Calu3 (cell line): ENCODE measurements around the gene EGFR. TPM values are rescaled to one million over a fixed set of nuclear protein-coding genes. Genes with fewer than 3 reads are reported as not detected.

Source experiments
- Bru-seq: library from RNA; stranded (reverse); fragments of 400-500 nt; gene quantifications from one replicate; lab custom pipeline; 2021; lab: Mats Ljungman, UMichigan
- BruChase-seq, 2 experiments: library from RNA; stranded (reverse); fragments of 400-500 nt; gene quantifications; one replicate each; lab custom pipeline; 2021; lab: Mats Ljungman, UMichigan
- BruUV-seq: library from RNA; stranded (reverse); fragments of 400-500 nt; replicated peaks from 2 replicates; lab custom pipeline; 2021; lab: Mats Ljungman, UMichigan
- CTCF ChIA-PET: fragments of 300-600 bp; sonication (Branson Sonifier 250); formaldehyde crosslinking; loops from one replicate; lab custom pipeline; 2022; ENCODE audit warnings: antibody characterized with exemption; lab: Charles Lee
- DNase-seq: peaks from one replicate; pipeline ENCODE4 v3.0.0; 2022
- H3K27ac Mint-ChIP-seq: one replicate; pipeline ENCODE4 v1.8.0; 2022; ENCODE audit warnings: mixed read lengths; ENCODE audit not compliant: unreplicated experiment
- H3K27me3 Mint-ChIP-seq: one replicate; pipeline ENCODE4 v1.8.0; 2022; ENCODE audit warnings: mixed read lengths; ENCODE audit not compliant: unreplicated experiment
- H3K36me3 Mint-ChIP-seq: one replicate; pipeline ENCODE4 v1.8.0; 2022; ENCODE audit warnings: mild to moderate bottlenecking, moderate library complexity, mixed read lengths; ENCODE audit not compliant: insufficient read depth, unreplicated experiment
- H3K4me1 Mint-ChIP-seq: one replicate; pipeline ENCODE4 v1.8.0; 2022; ENCODE audit warnings: mild to moderate bottlenecking, low read depth, mixed read lengths; ENCODE audit not compliant: unreplicated experiment
- H3K4me3 Mint-ChIP-seq: one replicate; pipeline ENCODE4 v1.8.0; 2022; ENCODE audit warnings: mild to moderate bottlenecking, low read depth, moderate library complexity, mixed read lengths; ENCODE audit not compliant: unreplicated experiment
- H3K9me3 Mint-ChIP-seq: one replicate; pipeline ENCODE4 v1.8.0; 2022; ENCODE audit warnings: low read depth, mixed read lengths; ENCODE audit not compliant: unreplicated experiment
- intact Hi-C: fragments of 100-400 bp; cut with micrococcal nuclease; formaldehyde crosslinking; loops from one replicate; pipeline ENCODE4 v1.10.0; 2022; ENCODE audit not compliant: unreplicated experiment
- long read RNA-seq: library from polyadenylated mRNA; stranded (forward); transcript quantifications from one replicate; pipeline ENCODE4 v2.0.0, GENCODE V29; 2022
- total RNA-seq: library from RNA; stranded (reverse); gene quantifications from 2 replicates; pipeline ENCODE4 v1.2.3, GENCODE V29; 2022
- TF ChIP-seq, protein P1 (sequence below): fragments of 200-600 bp; IDR thresholded peaks from one replicate; pipeline ENCODE4 v1.8.0; 2022; ENCODE audit warnings: antibody characterized with exemption; ENCODE audit not compliant: unreplicated experiment

EGFR gene
- 85.3 and 87.4 TPM in 2 replicates for total RNA-seq
- Bru-seq, nascent RNA = percentile 91 among the genes with signal in this experiment
- BruChase-seq, experiment 1, labeled RNA remaining after a 6-hour chase = percentile 86 among the genes with signal in this experiment
- BruChase-seq, experiment 2, labeled RNA remaining after a 2-hour chase = percentile 82 among the genes with signal in this experiment
- long read RNA-seq, full-length matches to known transcripts = 5 of 43 reads
- long read RNA-seq, partial matches to known transcripts = 3 of 43 reads
- long read RNA-seq, other reads (novel, unspliced or antisense) = 35 of 43 reads

DNA sequence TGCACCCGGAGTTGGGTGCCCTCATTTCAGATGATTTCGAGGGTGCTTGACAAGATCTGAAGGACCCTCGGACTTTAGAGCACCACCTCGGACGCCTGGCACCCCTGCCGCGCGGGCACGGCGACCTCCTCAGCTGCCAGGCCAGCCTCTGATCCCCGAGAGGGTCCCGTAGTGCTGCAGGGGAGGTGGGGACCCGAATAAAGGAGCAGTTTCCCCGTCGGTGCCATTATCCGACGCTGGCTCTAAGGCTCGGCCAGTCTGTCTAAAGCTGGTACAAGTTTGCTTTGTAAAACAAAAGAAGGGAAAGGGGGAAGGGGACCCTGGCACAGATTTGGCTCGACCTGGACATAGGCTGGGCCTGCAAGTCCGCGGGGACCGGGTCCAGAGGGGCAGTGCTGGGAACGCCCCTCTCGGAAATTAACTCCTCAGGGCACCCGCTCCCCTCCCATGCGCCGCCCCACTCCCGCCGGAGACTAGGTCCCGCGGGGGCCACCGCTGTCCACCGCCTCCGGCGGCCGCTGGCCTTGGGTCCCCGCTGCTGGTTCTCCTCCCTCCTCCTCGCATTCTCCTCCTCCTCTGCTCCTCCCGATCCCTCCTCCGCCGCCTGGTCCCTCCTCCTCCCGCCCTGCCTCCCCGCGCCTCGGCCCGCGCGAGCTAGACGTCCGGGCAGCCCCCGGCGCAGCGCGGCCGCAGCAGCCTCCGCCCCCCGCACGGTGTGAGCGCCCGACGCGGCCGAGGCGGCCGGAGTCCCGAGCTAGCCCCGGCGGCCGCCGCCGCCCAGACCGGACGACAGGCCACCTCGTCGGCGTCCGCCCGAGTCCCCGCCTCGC lies at the start of gene EGFR:
TSS of gene EGFR (plus strand) at position 657 of the 830 bp plus-strand sequence. CDS start 261 bp downstream, outside the sequence.
- no TSS peak for BruUV-seq
- CTCF ChIA-PET = interaction anchor here (0.5 to 2.7 kb wide), 3 partner anchors 12 to 141 kb away, joined by 4 to 13 read pairs (median 4); no protein-coding TSS in a partner anchor
- Mint-ChIP-seq H3K27ac (peak within 1 kb of the TSS; percentile 84), H3K27me3 (no peaks in the 10 kb centered on the region), H3K9me3 (no peaks in the 10 kb centered on the region), H3K4me3 (peak within 1 kb of the TSS; percentile 84), H3K36me3 (peaks cover 53% of the 10 kb centered on the region), H3K4me1 (peaks cover 37% of the 10 kb centered on the region)
- intact Hi-C loops = loop anchor here (2.0 kb wide), 1 partner anchor 244 kb away; no protein-coding TSS in a partner anchor
- TF ChIP-seq, protein P1, sequence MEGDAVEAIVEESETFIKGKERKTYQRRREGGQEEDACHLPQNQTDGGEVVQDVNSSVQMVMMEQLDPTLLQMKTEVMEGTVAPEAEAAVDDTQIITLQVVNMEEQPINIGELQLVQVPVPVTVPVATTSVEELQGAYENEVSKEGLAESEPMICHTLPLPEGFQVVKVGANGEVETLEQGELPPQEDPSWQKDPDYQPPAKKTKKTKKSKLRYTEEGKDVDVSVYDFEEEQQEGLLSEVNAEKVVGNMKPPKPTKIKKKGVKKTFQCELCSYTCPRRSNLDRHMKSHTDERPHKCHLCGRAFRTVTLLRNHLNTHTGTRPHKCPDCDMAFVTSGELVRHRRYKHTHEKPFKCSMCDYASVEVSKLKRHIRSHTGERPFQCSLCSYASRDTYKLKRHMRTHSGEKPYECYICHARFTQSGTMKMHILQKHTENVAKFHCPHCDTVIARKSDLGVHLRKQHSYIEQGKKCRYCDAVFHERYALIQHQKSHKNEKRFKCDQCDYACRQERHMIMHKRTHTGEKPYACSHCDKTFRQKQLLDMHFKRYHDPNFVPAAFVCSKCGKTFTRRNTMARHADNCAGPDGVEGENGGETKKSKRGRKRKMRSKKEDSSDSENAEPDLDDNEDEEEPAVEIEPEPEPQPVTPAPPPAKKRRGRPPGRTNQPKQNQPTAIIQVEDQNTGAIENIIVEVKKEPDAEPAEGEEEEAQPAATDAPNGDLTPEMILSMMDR = no peak
- DNase-seq = peak; percentile 90

DNA sequence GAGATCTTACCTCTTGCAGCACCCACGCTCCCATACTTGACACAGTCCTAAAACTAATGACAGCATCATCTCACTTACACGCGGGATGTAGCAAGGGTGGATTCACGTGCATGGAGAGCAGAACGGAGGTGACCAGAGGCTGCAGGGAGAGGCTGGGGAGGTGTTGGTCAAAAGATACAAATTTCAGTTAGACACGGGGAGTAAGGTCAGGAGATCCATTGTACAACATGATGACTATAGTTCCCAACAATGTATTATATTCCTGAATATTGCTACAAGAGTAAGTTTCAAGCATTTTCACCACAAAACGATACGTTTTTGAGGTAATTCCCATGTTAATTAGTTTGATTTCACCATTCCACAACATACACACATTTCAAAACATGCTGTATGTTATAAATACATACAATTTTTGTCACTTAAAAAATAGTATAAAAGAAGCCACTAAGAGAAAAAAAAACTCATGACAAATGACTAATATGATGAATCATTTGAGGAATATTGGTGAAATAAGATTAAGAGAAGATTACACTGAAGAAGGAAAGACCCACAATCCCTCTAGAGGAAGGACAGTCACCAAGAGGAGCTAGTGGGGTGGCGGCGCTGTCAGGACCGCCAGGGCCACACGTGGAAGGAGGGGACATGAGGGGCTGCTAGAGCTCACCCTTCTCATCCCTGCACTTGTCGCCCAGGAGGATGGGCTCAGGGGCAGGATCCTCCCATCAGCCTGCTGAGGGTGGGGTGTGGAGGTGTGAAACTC lies 49.4 kb upstream of the EGFR start:
- H3K36me3 Mint-ChIP-seq = peaks cover 5% of the 10 kb centered on the region
- H3K4me1 Mint-ChIP-seq = peaks cover 42% of the 10 kb centered on the region
- TF ChIP-seq, protein P1 = no peak
- no peaks in the 10 kb centered on the region for H3K27me3 Mint-ChIP-seq
- no TSS peak for BruUV-seq
- intact Hi-C loops = no loop called here
- H3K9me3 Mint-ChIP-seq = peaks cover 4% of the 10 kb centered on the region
- CTCF ChIA-PET = no interaction called here
- H3K27ac Mint-ChIP-seq = no peak overlapping the region
- no peak overlapping the region for H3K4me3 Mint-ChIP-seq
- DNase-seq = no peak

DNA sequence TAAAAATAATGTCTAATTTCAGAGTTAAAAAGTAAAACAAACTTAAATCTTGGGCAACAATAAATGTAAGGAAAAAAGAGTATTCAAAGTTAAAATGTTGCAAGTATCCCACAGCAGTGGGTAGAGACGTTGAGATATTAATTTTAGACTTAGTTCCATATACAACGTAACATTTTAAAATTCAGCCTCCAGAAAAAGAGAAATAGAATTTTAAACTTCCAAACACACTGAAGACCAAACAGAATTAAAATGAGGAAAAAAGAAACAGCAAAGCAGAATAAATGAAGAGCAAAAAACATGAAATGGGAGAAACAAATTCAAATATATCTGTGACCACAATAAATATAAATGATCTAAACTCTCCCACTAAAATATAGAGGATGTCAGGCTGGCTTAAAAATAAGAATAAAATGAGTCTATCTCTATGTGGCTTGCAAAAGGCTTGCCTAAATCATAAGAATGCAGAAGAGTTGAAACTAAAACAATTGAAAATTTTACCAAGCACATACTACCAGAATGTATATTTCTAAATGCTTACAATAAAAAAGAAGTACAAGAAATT lies 46.0 kb upstream of the EGFR start:
- CTCF ChIA-PET = no interaction called here

More for the DNA sequence above, 46.0 kb upstream of the EGFR start:
- H3K4me3 Mint-ChIP-seq = no peak overlapping the region
- no peak for DNase-seq
- intact Hi-C loops = no loop called here
- peaks cover 30% of the 10 kb centered on the region for H3K4me1 Mint-ChIP-seq
- TF ChIP-seq, protein P1 = no peak
- H3K27me3 Mint-ChIP-seq = no peaks in the 10 kb centered on the region
- no TSS peak for BruUV-seq
- H3K9me3 Mint-ChIP-seq = peaks cover 4% of the 10 kb centered on the region
- H3K36me3 Mint-ChIP-seq = peaks cover 5% of the 10 kb centered on the region
- H3K27ac Mint-ChIP-seq = no peak overlapping the region
